A549 (cell line): ENCODE results near the gene ASPSCR1. TPM values are rescaled to one million over a fixed set of nuclear protein-coding genes. Genes with fewer than 3 reads are reported as not detected.

Experiments used
- ATAC-seq, 2 experiments: fragments of 200-7000 bp in 1 of 2; fragments of >200 bp in 1 of 2; cut with Nextera tagmentation in 1 of 2; cut with Tn5 transposase in 1 of 2; 3 replicates each; pipeline versions ENCODE4 v1.8.0 to v1.9.1; 2018 to 2020; ENCODE audit warnings: mild to moderate bottlenecking in 1 of 2, moderate library complexity in 1 of 2
- CTCF ChIA-PET: fragments of 300-600 bp; sonication (Branson Sonifier 250); formaldehyde crosslinking; extraction: SDS; loops from one replicate; lab custom pipeline; 2021; ENCODE audit warnings: antibody characterized with exemption, inconsistent platforms; lab: Yijun Ruan, JAX
- POLR2A ChIA-PET: fragments of 350-600 bp; formaldehyde crosslinking; extraction: SDS; loops from one replicate; lab custom pipeline; 2021; ENCODE audit warnings: antibody characterized with exemption, inconsistent platforms; lab: Yijun Ruan, JAX
- DNase-seq, 2 experiments: peaks; one replicate each; pipeline versions ENCODE4 v3.0.0 to v3.0.0-alpha.2; 2011 to 2016; ENCODE audit warnings: low read depth in 1 of 2, low spot score in 1 of 2
- FAIRE-seq: peaks from 2 replicates; lab custom pipeline; 2011; peaks lifted over from hg19 to GRCh38; lab: Jason Lieb, UNC
- H3K27ac ChIP-seq, 2 experiments: fragments of >200 bp; sonication (Bioruptor Twin); formaldehyde crosslinking; 3 replicates each; pipeline ENCODE4 v1.5.1; 2016 to 2017
- H3K4me1 ChIP-seq: fragments of >200 bp; sonication (Bioruptor Twin); formaldehyde crosslinking; 3 replicates; pipeline ENCODE4 v1.6.1; 2016
- H3K4me2 ChIP-seq: fragments of >200 bp; sonication (Bioruptor Twin); formaldehyde crosslinking; 3 replicates; pipeline ENCODE4 v1.6.1; 2016
- H3K4me3 ChIP-seq: fragments of >200 bp; sonication (Bioruptor Twin); formaldehyde crosslinking; 3 replicates; pipeline ENCODE4 v1.5.1; 2016
- H3K9me3 ChIP-seq: fragments of >200 bp; sonication (Bioruptor Twin); formaldehyde crosslinking; 3 replicates; pipeline ENCODE4 v1.6.1; 2016
- BHLHE40 ChIP-seq: IDR thresholded peaks from 2 replicates; pipeline ENCODE4 v1.6.1; 2012; ENCODE audit warnings: low read depth, low read length, inconsistent platforms
- CBX2 ChIP-seq: fragments of 200-600 bp; sonication (generic); IDR thresholded peaks from 2 replicates; pipeline ENCODE4 v1.6.1; 2016; ENCODE audit warnings: low read depth, mild to moderate bottlenecking, borderline replicate concordance
- CEBPB ChIP-seq, 2 experiments: fragments of >200 bp in 1 of 2; sonication (Bioruptor Twin) in 1 of 2; formaldehyde crosslinking in 1 of 2; IDR thresholded peaks; 2 replicates each; pipeline ENCODE4 v1.6.1; 2012 to 2016
- CHD4 ChIP-seq: fragments of 200-600 bp; sonication (generic); IDR thresholded peaks from 2 replicates; pipeline ENCODE4 v1.6.1; 2016; ENCODE audit warnings: antibody characterized with exemption, mild to moderate bottlenecking, borderline replicate concordance
- ESRRA ChIP-seq: fragments of 150-350 bp; IDR thresholded peaks from 2 replicates; pipeline ENCODE4 v1.6.1; 2014; ENCODE audit warnings: mild to moderate bottlenecking, low read length, borderline replicate concordance
- KDM1A ChIP-seq: fragments of 200-600 bp; sonication (generic); IDR thresholded peaks from 2 replicates; pipeline ENCODE4 v1.6.1; 2016; ENCODE audit warnings: low read depth, mild to moderate bottlenecking
- MAX ChIP-seq: IDR thresholded peaks from 2 replicates; pipeline ENCODE4 v1.6.1; 2012
- MYC ChIP-seq: IDR thresholded peaks from 2 replicates; pipeline ENCODE4 v1.6.1; 2012; ENCODE audit warnings: mild to moderate bottlenecking, inconsistent platforms, low read length, improper control_type of control experiment, borderline replicate concordance
- POLR2A ChIP-seq: IDR thresholded peaks from 2 replicates; pipeline ENCODE4 v1.6.1; 2012; ENCODE audit warnings: mild to moderate bottlenecking, low read length
- REST ChIP-seq: fragments of 200-600 bp; sonication (generic); IDR thresholded peaks from 2 replicates; pipeline ENCODE4 v1.6.1; 2016; ENCODE audit warnings: antibody characterized with exemption, mild to moderate bottlenecking, moderate library complexity
- TP53 ChIP-seq: fragments of 250-450 bp; sonication (Bioruptor Pico); IDR thresholded peaks from 2 replicates; pipeline ENCODE4 v1.5.0; 2021; ENCODE audit warnings: mild to moderate bottlenecking, moderate library complexity
- WGBS: methylation state at CpG from one replicate; pipeline ENCODE4 v1.1.6; 2017; ENCODE audit errors: missing lambda C conversion rate; 5-methylcytosine and 5-hydroxymethylcytosine counted together
- polyA plus RNA-seq, 4 experiments: library from polyadenylated mRNA; depleted of rRNA in 3 of 4; stranded (reverse); fragments of >200 nt; fragmentation: RNase III in 1 of 4; extraction: RNeasy Plus Mini Kit Qiagen cat#74134 plus additional on column Dnase treatment in 1 of 4; gene quantifications; 2 replicates in 3 of 4; 3 replicates in 1 of 4; pipeline ENCODE4 v1.2.3, GENCODE V29; 2011 to 2017
- TF ChIP-seq, protein P1 (sequence below): fragments of >200 bp; sonication (Bioruptor Twin); formaldehyde crosslinking; IDR thresholded peaks from 3 replicates; pipeline ENCODE4 v1.6.1; 2016

ASPSCR1 gene
- polyA plus RNA-seq, 2 of the 4 experiments (the other 2 are of a cell fraction): 12.3 to 25.7 TPM

DNA sequence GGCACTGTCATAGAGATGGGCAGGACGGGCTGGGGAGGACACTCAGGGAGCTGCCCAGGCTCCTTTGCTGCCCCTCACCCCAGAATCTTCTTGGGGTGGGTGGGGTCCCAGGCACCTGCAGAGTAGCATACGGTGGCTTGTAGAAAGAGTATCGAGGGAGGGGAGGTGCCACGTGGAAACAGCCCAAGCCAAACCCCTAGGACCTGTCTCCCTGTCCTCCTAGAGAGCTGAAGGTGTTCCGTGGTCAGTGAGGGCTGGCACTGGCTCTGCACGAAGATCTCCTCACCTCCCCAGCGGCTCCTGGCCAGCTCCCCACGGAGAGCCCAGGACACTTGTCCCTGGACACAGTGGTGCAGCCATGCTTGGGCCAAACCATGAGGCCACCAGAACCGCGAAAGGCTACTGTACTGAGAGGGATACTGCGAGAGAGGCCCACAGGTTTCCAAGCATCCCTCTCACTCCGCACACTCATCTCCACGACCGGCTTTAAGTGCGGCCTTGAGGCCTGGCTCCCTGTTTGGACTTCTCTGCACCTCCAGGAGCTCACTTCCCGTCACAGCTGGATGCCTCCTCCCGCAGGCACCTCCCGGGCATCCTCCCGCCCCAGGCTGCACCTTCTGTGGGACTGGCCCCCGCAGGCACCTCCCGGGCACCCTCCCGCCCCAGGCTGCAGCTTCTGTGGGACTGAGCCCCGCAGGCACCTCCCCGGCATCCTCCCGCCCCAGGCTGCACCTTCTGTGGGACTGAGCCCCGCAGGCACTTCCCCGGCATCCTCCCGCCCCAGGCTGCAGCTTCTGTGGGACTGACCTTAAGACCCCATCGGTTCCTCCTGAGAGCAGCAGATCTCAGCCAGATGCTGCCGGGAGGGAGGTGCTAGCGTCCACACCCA lies 47.9 kb upstream of the ASPSCR1 start:
- TF ChIP-seq POLR2A (0 out of 2 replicates have a peak, but pooled peaks have one; percentile 7), CBX2 (no peak), MYC (no peak), BHLHE40 (no peak), CEBPB (IDR thresholded peaks at IDR 0.05) (no peak), ESRRA (no peak), CHD4 (no peak), MAX (no peak)
- TF ChIP-seq, protein P1, sequence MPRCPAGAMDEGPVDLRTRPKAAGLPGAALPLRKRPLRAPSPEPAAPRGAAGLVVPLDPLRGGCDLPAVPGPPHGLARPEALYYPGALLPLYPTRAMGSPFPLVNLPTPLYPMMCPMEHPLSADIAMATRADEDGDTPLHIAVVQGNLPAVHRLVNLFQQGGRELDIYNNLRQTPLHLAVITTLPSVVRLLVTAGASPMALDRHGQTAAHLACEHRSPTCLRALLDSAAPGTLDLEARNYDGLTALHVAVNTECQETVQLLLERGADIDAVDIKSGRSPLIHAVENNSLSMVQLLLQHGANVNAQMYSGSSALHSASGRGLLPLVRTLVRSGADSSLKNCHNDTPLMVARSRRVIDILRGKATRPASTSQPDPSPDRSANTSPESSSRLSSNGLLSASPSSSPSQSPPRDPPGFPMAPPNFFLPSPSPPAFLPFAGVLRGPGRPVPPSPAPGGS: no peak
- ChIA-PET CTCF (interaction anchor here (1.0 to 12.8 kb wide), 14 partner anchors 8 to 195 kb away, joined by 4 to 99 read pairs (median 10); partner anchors contain the start of genes CENPX, NOTUM, PCYT2 and PYCR1), POLR2A (no interaction called here)
- peak overlapping the region in 1 of 2 experiments; percentile 98; a peak in 4 of 6 replicates for H3K27ac ChIP-seq
- no peak for FAIRE-seq
- H3K4me3 ChIP-seq: peak overlapping the region; percentile 90
- WGBS: 91% methylated on average over 28 of the region's 31 CpGs
- H3K4me1 ChIP-seq: peaks cover 26% of the 10 kb centered on the region
- H3K9me3 ChIP-seq: no peaks in the 10 kb centered on the region
- H3K4me2 ChIP-seq: peak overlapping the region; percentile 83
- no peak for ATAC-seq
- DNase-seq: no peak

- Histone ChIP-seq H3K9me3 (no peaks in the 10 kb centered on the region), H3K4me3 (no peak overlapping the region), H3K27ac (no peak overlapping the region), H3K4me1 (peaks cover 17% of the 10 kb centered on the region), H3K4me2 (no peak overlapping the region)
- ChIA-PET CTCF (interaction anchor here (1.0 to 12.8 kb wide), 10 partner anchors 9 to 196 kb away, joined by 4 to 99 read pairs (median 5); partner anchors contain the start of genes DCXR and NOTUM), POLR2A (no interaction called here)
- ATAC-seq (no peak), DNase-seq (no peak), FAIRE-seq (no peak)
- WGBS: 91% methylated on average over 18 of the region's 20 CpGs
- peak; percentile 88 for TF ChIP-seq REST
- TF ChIP-seq KDM1A: no peak
These were observed 47.0 kb upstream of the ASPSCR1 start for GRCh38 chr17:81930142-81931125.

DNA sequence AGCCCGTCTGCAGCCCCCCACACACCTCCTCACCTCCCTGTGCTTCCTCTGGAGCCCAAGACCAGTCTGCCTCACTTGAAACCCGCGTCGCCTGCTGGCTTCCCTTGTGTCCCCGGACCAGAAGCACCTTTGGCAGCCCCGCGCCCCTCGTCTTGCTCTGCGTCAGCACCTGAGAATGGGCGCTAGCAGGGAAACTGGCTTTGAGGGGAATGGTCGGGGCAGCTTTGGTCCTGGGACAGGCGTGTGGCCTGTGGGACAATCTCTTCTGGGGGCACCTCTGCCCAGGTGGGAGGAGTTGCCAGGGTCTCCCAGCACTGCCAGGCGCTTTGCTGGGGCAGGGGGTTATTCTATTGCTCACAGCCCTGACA lies 46.3 kb upstream of the ASPSCR1 start:
- CTCF ChIA-PET: interaction anchor here (1.3 to 12.8 kb wide), 5 partner anchors 23 to 106 kb away, joined by 4 to 99 read pairs (median 5); partner anchors contain the start of genes DCXR and NOTUM

More for the DNA sequence above, 46.3 kb upstream of the ASPSCR1 start:
- Histone ChIP-seq H3K4me1 (peaks cover 17% of the 10 kb centered on the region), H3K4me2 (no peak overlapping the region), H3K27ac (no peak overlapping the region), H3K9me3 (no peaks in the 10 kb centered on the region), H3K4me3 (no peak overlapping the region)
- FAIRE-seq (no peak), DNase-seq (no peak), ATAC-seq (no peak)
- POLR2A ChIA-PET: no interaction called here
- TF ChIP-seq CBX2: no peak
- no peak for TF ChIP-seq TP53 (CRISPR knock-in tag)
- 87% methylated on average over 13 of the region's 13 CpGs for WGBS
